Measurements from ENCODE around the gene PLXNA4.

GRCh38 chr7:132485136-132485535, 91.1 kb downstream of the PLXNA4 start:
- TF ChIP-seq CTCF (IDR thresholded peaks at IDR 0.05) (no peak), REST (IDR thresholded peaks at IDR 0.05; ENCODE audit: insufficient read depth in 1 of 2, low read depth in 2 of 2, low read length in 1 of 2) (no peak), POLR2AphosphoS5 (IDR thresholded peaks at IDR 0.05; ENCODE audit: low read depth, low read length) (no peak)

Data from Panc1 (cell line).